Vagina (tissue), 2 donors: ENCODE results near the gene CHCHD6. TPM values are rescaled to one million over a fixed set of nuclear protein-coding genes. Genes with fewer than 3 reads are reported as not detected.

Experiments used
- DNase-seq, 2 donors: peaks; one replicate each; pipeline ENCODE4 v3.0.0-alpha.2; 2017; ENCODE audit errors: extremely low spot score in 2 of 2
- H3K27ac ChIP-seq: fragments of 200-600 bp; sonication (generic); one replicate; pipeline ENCODE4 v1.5.1; 2019
- H3K27me3 ChIP-seq: fragments of 200-600 bp; sonication (generic); one replicate; pipeline ENCODE4 v1.5.1; 2019
- H3K36me3 ChIP-seq, 2 donors: fragments of 200-600 bp; sonication (generic); one replicate each; pipeline ENCODE4 v1.5.1; 2017 to 2019
- H3K4me1 ChIP-seq: fragments of 200-600 bp; sonication (generic); one replicate; pipeline ENCODE4 v1.5.1; 2019
- H3K4me3 ChIP-seq, 2 donors: fragments of 200-600 bp; sonication (generic); 1 replicate in 1 of 2; 2 replicates in 1 of 2; pipeline ENCODE4 v1.5.1; 2016 to 2019
- H3K9me3 ChIP-seq: fragments of 200-600 bp; sonication (generic); one replicate; pipeline ENCODE4 v1.5.1; 2019
- POLR2A ChIP-seq, 2 donors: fragments of 450-650 bp; IDR thresholded peaks; one replicate each; pipeline ENCODE4 v1.6.1; 2017; ENCODE audit warnings: antibody characterized with exemption in 2 of 2, mild to moderate bottlenecking in 2 of 2, moderate library complexity in 2 of 2
- POLR2AphosphoS5 ChIP-seq, 2 donors: sonication (generic); formaldehyde crosslinking; IDR thresholded peaks; one replicate each; pipeline ENCODE4 v1.9.0; 2017; ENCODE audit warnings: antibody characterized with exemption in 2 of 2, mild to moderate bottlenecking in 2 of 2, low read depth in 1 of 2; ENCODE audit not compliant: insufficient read depth in 1 of 2
- intact Hi-C: fragments of 100-400 bp; cut with DNase I; formaldehyde crosslinking; loops from one replicate; pipeline ENCODE4 v1.15.1; 2023
- total RNA-seq: library from RNA; depleted of rRNA; stranded (reverse); fragments of >200 nt; gene quantifications from one replicate; pipeline ENCODE4 v1.2.3, GENCODE V29; 2016
- TF ChIP-seq, protein P1 (sequence below), 3 experiments: fragments of 450-650 bp in 2 of 3; fragments of 200-600 bp in 1 of 3; sonication (generic) in 1 of 3; IDR thresholded peaks; one replicate each; pipeline ENCODE4 v1.5.1; 2017 to 2019; ENCODE audit warnings: antibody characterized with exemption in 3 of 3, mild to moderate bottlenecking in 2 of 3, moderate library complexity in 2 of 3

Gene CHCHD6
- total RNA-seq, 1 donor from 2014 or later, result 12.8 TPM

DNA sequence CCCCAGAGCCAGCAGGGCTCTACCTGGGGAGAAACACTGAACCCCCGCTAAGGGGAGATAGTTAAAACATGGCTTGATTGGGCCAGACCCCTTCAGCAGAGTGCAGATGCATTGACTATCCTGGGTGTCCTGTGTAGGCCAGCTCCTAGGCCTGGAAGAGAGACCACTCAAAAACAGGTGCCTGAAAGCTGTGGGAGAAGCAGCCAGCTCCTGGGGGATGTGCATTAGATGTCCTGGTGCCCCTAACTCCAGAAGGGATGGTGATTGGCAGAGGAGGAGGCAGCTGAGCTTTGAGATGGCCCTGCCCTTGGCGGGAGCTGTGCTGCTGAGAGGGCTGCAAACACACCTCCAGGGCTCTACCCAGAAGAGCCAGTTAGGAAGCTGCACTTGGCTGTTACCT is 189.6 kb downstream of the CHCHD6 start:
- Histone ChIP-seq H3K27me3 (no peaks in the 10 kb centered on the region), H3K27ac (no peak overlapping the region), H3K9me3 (no peaks in the 10 kb centered on the region), H3K4me3 (no peak overlapping the region), H3K4me1 (no peaks in the 10 kb centered on the region), H3K36me3 (no peaks in the 10 kb centered on the region)
- intact Hi-C loops, result no loop called here
- no peak for DNase-seq
- TF ChIP-seq, protein P1, sequence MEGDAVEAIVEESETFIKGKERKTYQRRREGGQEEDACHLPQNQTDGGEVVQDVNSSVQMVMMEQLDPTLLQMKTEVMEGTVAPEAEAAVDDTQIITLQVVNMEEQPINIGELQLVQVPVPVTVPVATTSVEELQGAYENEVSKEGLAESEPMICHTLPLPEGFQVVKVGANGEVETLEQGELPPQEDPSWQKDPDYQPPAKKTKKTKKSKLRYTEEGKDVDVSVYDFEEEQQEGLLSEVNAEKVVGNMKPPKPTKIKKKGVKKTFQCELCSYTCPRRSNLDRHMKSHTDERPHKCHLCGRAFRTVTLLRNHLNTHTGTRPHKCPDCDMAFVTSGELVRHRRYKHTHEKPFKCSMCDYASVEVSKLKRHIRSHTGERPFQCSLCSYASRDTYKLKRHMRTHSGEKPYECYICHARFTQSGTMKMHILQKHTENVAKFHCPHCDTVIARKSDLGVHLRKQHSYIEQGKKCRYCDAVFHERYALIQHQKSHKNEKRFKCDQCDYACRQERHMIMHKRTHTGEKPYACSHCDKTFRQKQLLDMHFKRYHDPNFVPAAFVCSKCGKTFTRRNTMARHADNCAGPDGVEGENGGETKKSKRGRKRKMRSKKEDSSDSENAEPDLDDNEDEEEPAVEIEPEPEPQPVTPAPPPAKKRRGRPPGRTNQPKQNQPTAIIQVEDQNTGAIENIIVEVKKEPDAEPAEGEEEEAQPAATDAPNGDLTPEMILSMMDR (IDR thresholded peaks at IDR 0.05), result no peak
- TF ChIP-seq POLR2AphosphoS5 (IDR thresholded peaks at IDR 0.05; ENCODE audit: insufficient read depth in 1 of 2, low read depth in 1 of 2) (no peak), POLR2A (IDR thresholded peaks at IDR 0.05) (no peak)

DNA sequence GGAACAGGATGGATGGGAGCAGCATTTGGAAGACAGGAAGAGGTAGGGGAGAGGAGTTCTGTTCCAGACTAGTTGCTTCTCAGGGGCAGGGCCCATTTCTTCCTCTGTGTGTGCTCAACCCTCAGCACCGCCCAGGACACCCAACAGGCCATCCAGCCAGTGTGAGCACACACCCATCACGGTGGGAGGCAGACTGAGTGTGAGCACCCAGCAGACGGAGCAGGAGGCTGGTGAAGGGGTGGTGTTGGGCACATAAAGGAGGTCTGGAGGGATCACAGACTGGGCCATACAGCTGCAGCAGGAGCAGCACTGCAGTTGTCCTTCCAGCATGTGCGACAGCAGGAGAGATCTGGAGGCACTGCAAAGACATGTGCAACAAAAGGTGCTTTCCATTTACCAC is 190.4 kb downstream of the CHCHD6 start:
- intact Hi-C loops, result no loop called here
- H3K9me3 ChIP-seq, result no peaks in the 10 kb centered on the region
- no peaks in the 10 kb centered on the region for H3K27me3 ChIP-seq
- no peak overlapping the region for H3K4me3 ChIP-seq
- no peak overlapping the region for H3K27ac ChIP-seq
- no peak for TF ChIP-seq POLR2A (IDR thresholded peaks at IDR 0.05)
- TF ChIP-seq POLR2AphosphoS5 (IDR thresholded peaks at IDR 0.05; ENCODE audit: insufficient read depth in 1 of 2, low read depth in 1 of 2), result no peak
- TF ChIP-seq, protein P1 (IDR thresholded peaks at IDR 0.05), result no peak
- H3K36me3 ChIP-seq, result no peaks in the 10 kb centered on the region
- no peak for DNase-seq
- H3K4me1 ChIP-seq, result no peaks in the 10 kb centered on the region

DNA sequence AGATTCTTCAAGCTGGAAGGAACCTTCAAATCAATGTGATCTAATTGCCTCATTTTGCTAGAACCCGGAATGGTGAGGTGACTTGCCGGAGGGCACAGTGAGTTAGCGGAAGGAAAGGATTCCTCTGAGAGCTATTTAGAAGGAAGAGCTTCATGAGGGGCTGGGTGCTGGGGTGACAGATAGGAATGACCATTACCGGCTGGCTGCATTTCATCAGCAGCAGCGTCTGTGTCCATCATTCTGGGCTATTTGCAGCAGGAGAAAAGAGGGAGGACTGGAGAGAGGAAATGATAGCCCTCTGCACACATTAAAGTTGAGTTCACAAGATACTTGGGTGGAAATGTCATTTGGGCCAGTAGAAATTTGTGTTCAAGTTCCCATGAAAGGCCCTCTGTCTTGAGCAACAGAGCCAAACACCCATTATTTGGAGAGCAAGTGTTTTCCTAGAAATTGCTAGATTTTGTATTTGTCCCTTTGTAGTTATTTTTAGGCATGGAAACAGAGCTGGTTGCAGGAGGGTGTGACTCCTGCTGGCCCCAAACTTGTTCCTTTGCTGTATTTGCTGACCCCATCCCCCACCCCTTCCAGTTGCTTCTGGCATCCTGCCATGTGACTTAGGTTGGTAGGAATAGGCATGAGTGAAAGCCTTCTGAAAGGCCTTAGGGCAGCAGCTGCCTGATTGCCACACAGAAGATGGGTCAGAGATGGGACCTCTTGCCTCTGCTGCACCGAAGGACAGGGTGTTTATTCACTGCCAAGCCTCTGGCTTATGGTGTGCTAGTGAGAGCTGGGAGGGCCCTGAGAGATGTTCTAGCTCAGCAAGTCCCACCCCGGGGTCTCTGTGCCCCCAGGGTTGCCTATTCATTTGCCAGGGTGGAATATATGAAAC is 191.4 kb downstream of the CHCHD6 start:
- TF ChIP-seq, protein P1 (IDR thresholded peaks at IDR 0.05), result no peak
- no peak for TF ChIP-seq POLR2AphosphoS5 (IDR thresholded peaks at IDR 0.05; ENCODE audit: insufficient read depth in 1 of 2, low read depth in 1 of 2)
- no peak for TF ChIP-seq POLR2A (IDR thresholded peaks at IDR 0.05)
- no peak overlapping the region for H3K27ac ChIP-seq
- no peak overlapping the region for H3K4me3 ChIP-seq
- intact Hi-C loops, result no loop called here
- no peak for DNase-seq
- H3K27me3 ChIP-seq, result no peaks in the 10 kb centered on the region
- H3K9me3 ChIP-seq, result no peaks in the 10 kb centered on the region
- no peaks in the 10 kb centered on the region for H3K36me3 ChIP-seq
- H3K4me1 ChIP-seq, result no peaks in the 10 kb centered on the region

DNA sequence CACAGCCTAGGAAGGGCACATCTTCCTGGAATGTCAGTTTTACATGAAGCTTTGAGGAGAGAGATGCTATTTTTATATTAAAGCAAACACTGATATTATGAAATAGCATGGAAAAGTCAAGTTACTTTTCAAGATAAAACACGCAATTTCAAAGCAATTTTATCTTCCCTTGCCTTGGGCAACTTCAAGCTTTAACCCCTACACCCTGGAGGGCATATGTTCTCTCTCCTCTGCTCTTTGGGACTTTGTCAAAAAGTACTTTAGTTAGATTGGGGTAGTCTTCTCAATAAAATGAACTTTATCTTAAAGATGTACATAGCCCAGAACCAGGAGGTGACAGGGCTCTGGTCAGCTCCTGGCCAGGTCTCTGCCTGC is 192.0 kb downstream of the CHCHD6 start:
- H3K27me3 ChIP-seq, result no peaks in the 10 kb centered on the region
- no peaks in the 10 kb centered on the region for H3K4me1 ChIP-seq
- no peaks in the 10 kb centered on the region for H3K9me3 ChIP-seq
- no peak for DNase-seq
- no peaks in the 10 kb centered on the region for H3K36me3 ChIP-seq
- TF ChIP-seq, protein P1 (IDR thresholded peaks at IDR 0.05), result no peak
- TF ChIP-seq POLR2AphosphoS5 (IDR thresholded peaks at IDR 0.05; ENCODE audit: insufficient read depth in 1 of 2, low read depth in 1 of 2), result no peak
- no peak for TF ChIP-seq POLR2A (IDR thresholded peaks at IDR 0.05)
- no peak overlapping the region for H3K4me3 ChIP-seq
- intact Hi-C loops, result no loop called here
- no peak overlapping the region for H3K27ac ChIP-seq

DNA sequence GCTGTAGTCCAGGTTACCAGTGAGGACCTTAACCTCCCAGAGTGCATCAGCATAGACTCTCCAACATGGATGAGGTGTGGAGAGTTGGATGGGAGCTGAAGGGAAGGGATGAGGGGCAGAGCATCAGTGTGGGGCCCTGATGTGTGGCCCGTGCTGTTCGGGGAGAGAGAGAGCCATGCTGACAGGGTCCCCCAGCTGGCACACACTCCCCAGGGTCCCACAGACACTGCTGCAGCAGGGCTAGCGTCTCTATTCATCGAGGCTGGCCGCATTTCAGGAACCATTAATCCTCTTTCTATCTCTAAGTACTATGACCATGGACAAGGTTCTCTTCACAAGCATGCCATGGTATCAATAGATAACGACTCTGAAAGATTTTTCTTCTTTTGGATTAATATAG is 192.9 kb downstream of the CHCHD6 start:
- H3K4me3 ChIP-seq, result no peak overlapping the region

More for the DNA sequence above, 192.9 kb downstream of the CHCHD6 start:
- DNase-seq, result no peak
- H3K27ac ChIP-seq, result no peak overlapping the region
- no peaks in the 10 kb centered on the region for H3K27me3 ChIP-seq
- H3K36me3 ChIP-seq, result no peaks in the 10 kb centered on the region
- no peaks in the 10 kb centered on the region for H3K9me3 ChIP-seq
- TF ChIP-seq POLR2A (IDR thresholded peaks at IDR 0.05) (no peak), POLR2AphosphoS5 (IDR thresholded peaks at IDR 0.05; ENCODE audit: insufficient read depth in 1 of 2, low read depth in 1 of 2) (no peak)
- TF ChIP-seq, protein P1 (IDR thresholded peaks at IDR 0.05), result no peak
- H3K4me1 ChIP-seq, result no peaks in the 10 kb centered on the region
- intact Hi-C loops, result no loop called here
